SK-N-SH (cell line): Measurements from ENCODE around the gene ABHD13. TPM values are rescaled to one million over a fixed set of nuclear protein-coding genes. Genes with fewer than 3 reads are reported as not detected.

Experiments
- CTCF ChIA-PET: fragments of 300-600, 350-600 bp; formaldehyde crosslinking; extraction: SDS; loops from one replicate; lab custom pipeline; 2021; lab: Yijun Ruan, JAX
- POLR2A ChIA-PET: fragments of 350-600 bp; sonication (Branson Sonifier 250); formaldehyde crosslinking; extraction: SDS; loops from one replicate; lab custom pipeline; 2020; ENCODE audit warnings: antibody characterized with exemption, inconsistent platforms; lab: Yijun Ruan, JAX
- DNase-seq: peaks from one replicate; pipeline ENCODE4 v3.0.0; 2012
- H2AFZ ChIP-seq: fragments of 200-600 bp; sonication (generic); 2 replicates; pipeline ENCODE4 v1.8.1; 2016; ENCODE audit warnings: antibody characterized with exemption, mild to moderate bottlenecking, low read depth
- H3F3A ChIP-seq: fragments of 200-600 bp; sonication (generic); replicated peaks from 2 replicates; pipeline ENCODE3; 2016; ENCODE audit warnings: antibody characterized with exemption, mild to moderate bottlenecking; ENCODE audit not compliant: insufficient read depth
- H3K27ac ChIP-seq, 2 experiments: fragments of 200-500 bp in 1 of 2; fragments of 200-600 bp in 1 of 2; sonication (Bioruptor generic) in 1 of 2; sonication (generic), shearing (Covaris generic) in 1 of 2; 2 replicates each; pipeline versions ENCODE4 v1.5.1 to v1.6.1; 2014 to 2016; ENCODE audit warnings: low read depth in 2 of 2, inconsistent platforms in 1 of 2, low read length in 1 of 2, mild to moderate bottlenecking in 1 of 2, mixed read lengths in 1 of 2
- H3K27me3 ChIP-seq: fragments of 200-600 bp; sonication (generic), shearing (Covaris generic); 2 replicates; pipeline ENCODE4 v1.6.1; 2016; ENCODE audit warnings: mixed run types; ENCODE audit not compliant: insufficient read depth
- H3K36me3 ChIP-seq, 2 experiments: fragments of 200-500 bp in 1 of 2; fragments of 200-600 bp in 1 of 2; sonication (Bioruptor generic) in 1 of 2; sonication (generic) in 1 of 2; replicated peaks in 1 of 2; 2 replicates each; pipeline versions ENCODE3 to v1.5.1; 2014 to 2016; ENCODE audit warnings: low read length in 1 of 2, mild to moderate bottlenecking in 1 of 2; ENCODE audit not compliant: insufficient read depth in 2 of 2, control insufficient read depth in 1 of 2
- H3K4me1 ChIP-seq, 2 experiments: fragments of 200-500 bp in 1 of 2; fragments of 200-600 bp in 1 of 2; sonication (Bioruptor generic) in 1 of 2; sonication (generic), shearing (Covaris generic) in 1 of 2; 2 replicates each; pipeline versions ENCODE4 v1.5.1 to v1.6.1; 2014 to 2016; ENCODE audit warnings: low read depth in 1 of 2, low read length in 1 of 2, mixed run types in 1 of 2; ENCODE audit not compliant: insufficient read depth in 2 of 2, control insufficient read depth in 1 of 2
- H3K4me2 ChIP-seq: fragments of 200-600 bp; sonication (generic), shearing (Covaris generic); 2 replicates; pipeline ENCODE4 v1.6.1; 2017; ENCODE audit warnings: mixed run types
- H3K4me3 ChIP-seq, 2 experiments: fragments of 200-500 bp in 1 of 2; fragments of 200-600 bp in 1 of 2; sonication (Bioruptor generic) in 1 of 2; sonication (generic), shearing (Covaris generic) in 1 of 2; 2 replicates each; pipeline versions ENCODE4 v1.5.1 to v1.8.1; 2014 to 2016; ENCODE audit warnings: low read depth in 2 of 2, inconsistent platforms in 1 of 2, low read length in 1 of 2, mild to moderate bottlenecking in 1 of 2, mixed read lengths in 1 of 2, moderate library complexity in 1 of 2
- H3K79me2 ChIP-seq: fragments of 200-600 bp; sonication (generic); 2 replicates; pipeline ENCODE4 v1.8.1; 2017; ENCODE audit warnings: mild to moderate bottlenecking; ENCODE audit not compliant: insufficient read depth
- H3K9ac ChIP-seq: fragments of 200-600 bp; sonication (generic); 2 replicates; pipeline ENCODE4 v1.6.1; 2017; ENCODE audit warnings: mixed run types
- H3K9me2 ChIP-seq: fragments of 200-600 bp; sonication (generic); 2 replicates; pipeline ENCODE4 v1.6.1; 2017; ENCODE audit warnings: mixed run types
- H3K9me3 ChIP-seq: fragments of 200-600 bp; sonication (generic); 2 replicates; pipeline ENCODE4 v1.6.1; 2017; ENCODE audit warnings: mixed run types, mild to moderate bottlenecking, moderate library complexity
- H4K20me1 ChIP-seq: fragments of 200-600 bp; sonication (generic); 2 replicates; pipeline ENCODE4 v1.6.1; 2017; ENCODE audit warnings: mild to moderate bottlenecking, mixed run types; ENCODE audit not compliant: insufficient read depth
- ELF1 ChIP-seq: IDR thresholded peaks from 2 replicates; pipeline ENCODE4 v1.4.0; 2012
- EP300 ChIP-seq, 2 experiments: IDR thresholded peaks; 2 replicates each; pipeline versions ENCODE4 v1.4.0 to v1.6.1; 2012; ENCODE audit warnings: borderline replicate concordance in 1 of 2, low read depth in 1 of 2, low read length in 1 of 2
- EZH2phosphoT487 ChIP-seq: fragments of 200-600 bp; sonication (generic); IDR thresholded peaks from 2 replicates; pipeline ENCODE4 v1.6.1; 2017; ENCODE audit warnings: low read depth, mixed run types, mild to moderate bottlenecking, antibody characterized with exemption, moderate library complexity, borderline replicate concordance
- FOXJ3 ChIP-seq: sonication (generic); formaldehyde crosslinking; IDR thresholded peaks from 2 replicates; pipeline ENCODE4 v1.5.1; 2020; ENCODE audit warnings: mild to moderate bottlenecking, missing genetic modification reagents
- FOXM1 ChIP-seq: IDR thresholded peaks from 2 replicates; pipeline ENCODE4 v1.4.0; 2012; ENCODE audit warnings: low read depth, mild to moderate bottlenecking
- GATA2 ChIP-seq: sonication (generic); formaldehyde crosslinking; IDR thresholded peaks from 2 replicates; pipeline ENCODE4 v1.5.0; 2020; ENCODE audit warnings: mild to moderate bottlenecking, missing genetic modification reagents
- JUND ChIP-seq: IDR thresholded peaks from 2 replicates; pipeline ENCODE4 v1.4.0; 2012
- MEF2A ChIP-seq: IDR thresholded peaks from 2 replicates; pipeline ENCODE4 v1.4.0; 2012; ENCODE audit warnings: low read depth, borderline replicate concordance
- NFIC ChIP-seq: IDR thresholded peaks from 2 replicates; pipeline ENCODE4 v1.4.0; 2012; ENCODE audit warnings: borderline replicate concordance
- RAD21 ChIP-seq: IDR thresholded peaks from 2 replicates; pipeline ENCODE4 v1.6.1; 2012; ENCODE audit warnings: mild to moderate bottlenecking, low read length
- RCOR1 ChIP-seq: fragments of 150-350 bp; IDR thresholded peaks from 2 replicates; pipeline ENCODE4 v1.6.1; 2017; ENCODE audit warnings: antibody characterized with exemption, low read length
- RFX5 ChIP-seq: IDR thresholded peaks from 2 replicates; pipeline ENCODE4 v1.6.1; 2012; ENCODE audit warnings: mild to moderate bottlenecking, improper control_type of control experiment, low read length
- SIN3A ChIP-seq: IDR thresholded peaks from 2 replicates; pipeline ENCODE4 v1.6.1; 2012; ENCODE audit warnings: low read depth, mild to moderate bottlenecking, low read length, moderate library complexity, borderline replicate concordance
- SMC3 ChIP-seq: IDR thresholded peaks from 2 replicates; pipeline ENCODE4 v1.6.1; 2012; ENCODE audit warnings: low read depth, low read length, improper control_type of control experiment
- TAF1 ChIP-seq: IDR thresholded peaks from 2 replicates; pipeline ENCODE4 v1.6.1; 2012; ENCODE audit warnings: low read depth, mild to moderate bottlenecking, low read length, moderate library complexity, borderline replicate concordance
- YY1 ChIP-seq: IDR thresholded peaks from 2 replicates; pipeline ENCODE4 v1.4.0; 2012; ENCODE audit warnings: low read depth, mild to moderate bottlenecking
- WGBS: methylation state at CpG from one replicate; pipeline ENCODE4 v1.1.6; 2017; ENCODE audit warnings: low lambda C conversion rate; 5-methylcytosine and 5-hydroxymethylcytosine counted together
- polyA plus RNA-seq, 3 experiments: library from polyadenylated mRNA; depleted of rRNA; stranded (reverse); fragments of >200 nt; gene quantifications; 2 replicates each; pipeline ENCODE4 v1.2.3, GENCODE V29; 2012
- TF ChIP-seq, protein P1 (sequence below): fragments of 150-350 bp; IDR thresholded peaks from 2 replicates; pipeline ENCODE4 v1.6.1; 2016; ENCODE audit warnings: mild to moderate bottlenecking, low read depth, low read length
- TF ChIP-seq, protein P2 (sequence below): IDR thresholded peaks from 2 replicates; pipeline ENCODE4; 2012
- TF ChIP-seq, protein P3 (sequence below): IDR thresholded peaks from 2 replicates; pipeline ENCODE4 v1.4.0; 2012; ENCODE audit warnings: low read depth
- TF ChIP-seq, protein P4 (sequence below): fragments of 200-600 bp; sonication (generic); IDR thresholded peaks from 2 replicates; pipeline ENCODE4 v1.6.1; 2017; ENCODE audit warnings: antibody characterized with exemption, mild to moderate bottlenecking, moderate library complexity

ABHD13 gene
- polyA plus RNA-seq, 1 of the 3 experiments (the other 2 are of a cell fraction): 2.9 TPM

DNA sequence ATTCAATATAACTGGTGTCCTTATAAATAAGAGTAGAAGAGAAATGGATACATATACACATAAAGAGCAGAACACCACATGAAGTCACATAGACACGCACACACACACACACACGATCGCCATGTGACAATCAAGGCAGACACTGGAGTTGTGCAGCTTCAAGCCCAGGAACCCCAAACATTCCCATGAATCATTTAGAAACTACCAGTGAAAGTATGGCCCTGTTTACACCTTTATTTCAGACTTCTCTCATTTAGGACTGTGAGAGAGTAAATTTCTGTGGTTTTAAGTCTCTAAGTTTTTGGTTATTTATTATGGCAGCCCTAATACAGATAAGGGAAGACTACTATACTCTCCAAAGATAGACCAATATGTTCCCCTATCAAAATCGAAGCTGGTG is 31.0 kb downstream of the ABHD13 start:
- ChIA-PET CTCF (no interaction called here), POLR2A (no interaction called here)
- H3K9me3 ChIP-seq: 0 out of 2 replicates have a peak, but pooled peaks cover 3% of the 10 kb centered on the region
- no peak for DNase-seq
- H4K20me1 ChIP-seq: no peaks in the 10 kb centered on the region
- no peak overlapping the region for H3K9ac ChIP-seq
- no peaks in the 10 kb centered on the region for H3K79me2 ChIP-seq
- no peaks in the 10 kb centered on the region for H3K4me1 ChIP-seq
- H2AFZ ChIP-seq: no peak overlapping the region
- H3K27me3 ChIP-seq: no peaks in the 10 kb centered on the region
- no peaks in the 10 kb centered on the region for H3F3A ChIP-seq
- no peak overlapping the region for H3K4me3 ChIP-seq
- WGBS: 68% methylated on average over 4 of the region's 4 CpGs
- TF ChIP-seq, protein P1, sequence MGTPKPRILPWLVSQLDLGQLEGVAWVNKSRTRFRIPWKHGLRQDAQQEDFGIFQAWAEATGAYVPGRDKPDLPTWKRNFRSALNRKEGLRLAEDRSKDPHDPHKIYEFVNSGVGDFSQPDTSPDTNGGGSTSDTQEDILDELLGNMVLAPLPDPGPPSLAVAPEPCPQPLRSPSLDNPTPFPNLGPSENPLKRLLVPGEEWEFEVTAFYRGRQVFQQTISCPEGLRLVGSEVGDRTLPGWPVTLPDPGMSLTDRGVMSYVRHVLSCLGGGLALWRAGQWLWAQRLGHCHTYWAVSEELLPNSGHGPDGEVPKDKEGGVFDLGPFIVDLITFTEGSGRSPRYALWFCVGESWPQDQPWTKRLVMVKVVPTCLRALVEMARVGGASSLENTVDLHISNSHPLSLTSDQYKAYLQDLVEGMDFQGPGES: no peak
- TF ChIP-seq EZH2phosphoT487: no peak
- no peak for TF ChIP-seq RCOR1
- TF ChIP-seq, protein P2, sequence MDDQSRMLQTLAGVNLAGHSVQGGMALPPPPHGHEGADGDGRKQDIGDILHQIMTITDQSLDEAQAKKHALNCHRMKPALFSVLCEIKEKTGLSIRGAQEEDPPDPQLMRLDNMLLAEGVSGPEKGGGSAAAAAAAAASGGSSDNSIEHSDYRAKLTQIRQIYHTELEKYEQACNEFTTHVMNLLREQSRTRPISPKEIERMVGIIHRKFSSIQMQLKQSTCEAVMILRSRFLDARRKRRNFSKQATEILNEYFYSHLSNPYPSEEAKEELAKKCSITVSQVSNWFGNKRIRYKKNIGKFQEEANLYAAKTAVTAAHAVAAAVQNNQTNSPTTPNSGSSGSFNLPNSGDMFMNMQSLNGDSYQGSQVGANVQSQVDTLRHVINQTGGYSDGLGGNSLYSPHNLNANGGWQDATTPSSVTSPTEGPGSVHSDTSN: no peak
- TF ChIP-seq NFIC: no peak
- no peak for TF ChIP-seq FOXM1
- no peak for TF ChIP-seq RFX5
- TF ChIP-seq TAF1: no peak
- no peak for TF ChIP-seq SMC3
- no peak for TF ChIP-seq GATA2 (CRISPR knock-in tag)
- no peak for TF ChIP-seq YY1
- no peak for TF ChIP-seq MEF2A
- TF ChIP-seq FOXJ3: no peak
- no peak for TF ChIP-seq RAD21
- TF ChIP-seq JUND: no peak
- TF ChIP-seq EP300 (IDR thresholded peaks at IDR 0.05; ENCODE audit: borderline replicate concordance in 1 of 2, low read depth in 1 of 2, low read length in 1 of 2): no peak
- no peak for TF ChIP-seq ELF1
- H3K9me2 ChIP-seq: no peaks in the 10 kb centered on the region; the same call in 1 of the 2 replicates
- H3K36me3 ChIP-seq: peaks cover 0 to under 1% of the 10 kb centered on the region in 2 experiments
- H3K4me2 ChIP-seq: no peak overlapping the region
- no peak overlapping the region for H3K27ac ChIP-seq

DNA sequence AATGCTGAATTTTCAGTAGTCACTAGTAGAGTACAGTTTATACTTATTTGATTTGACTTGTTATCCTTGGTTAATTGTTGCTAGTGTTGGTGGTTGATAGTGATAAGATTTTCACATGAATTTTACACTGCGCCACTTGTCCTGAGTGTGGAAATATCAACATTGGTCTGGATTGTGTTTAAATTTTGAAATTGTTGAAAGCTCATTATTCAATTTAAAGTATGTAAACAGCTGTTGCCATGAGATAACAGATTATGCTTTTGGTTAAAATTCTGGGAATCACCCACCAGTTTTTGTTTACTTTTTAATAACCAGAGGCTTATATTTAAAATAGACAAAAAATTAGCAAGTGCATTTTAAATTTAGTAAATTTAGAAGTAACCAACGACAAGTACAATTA is 39.1 kb downstream of the ABHD13 start:
- Histone ChIP-seq H3F3A (no peaks in the 10 kb centered on the region), H3K9me3 (0 out of 2 replicates have a peak, but pooled peaks cover 5% of the 10 kb centered on the region), H3K4me3 (no peak overlapping the region), H3K36me3 (no peaks in the 10 kb centered on the region), H3K4me2 (no peak overlapping the region), H4K20me1 (no peaks in the 10 kb centered on the region), H3K79me2 (no peaks in the 10 kb centered on the region), H3K4me1 (no peaks in the 10 kb centered on the region), H2AFZ (no peak overlapping the region), H3K9me2 (peaks cover 4% of the 10 kb centered on the region; the same call in 1 of the 2 replicates), H3K27me3 (no peaks in the 10 kb centered on the region), H3K9ac (no peak overlapping the region), H3K27ac (no peak overlapping the region)
- DNase-seq: no peak
- WGBS: 76% methylated on average over 2 of the region's 2 CpGs
- TF ChIP-seq RFX5 (no peak), SIN3A (no peak), SMC3 (no peak)
- TF ChIP-seq, protein P3, sequence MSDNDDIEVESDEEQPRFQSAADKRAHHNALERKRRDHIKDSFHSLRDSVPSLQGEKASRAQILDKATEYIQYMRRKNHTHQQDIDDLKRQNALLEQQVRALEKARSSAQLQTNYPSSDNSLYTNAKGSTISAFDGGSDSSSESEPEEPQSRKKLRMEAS: no peak
- TF ChIP-seq, protein P4, sequence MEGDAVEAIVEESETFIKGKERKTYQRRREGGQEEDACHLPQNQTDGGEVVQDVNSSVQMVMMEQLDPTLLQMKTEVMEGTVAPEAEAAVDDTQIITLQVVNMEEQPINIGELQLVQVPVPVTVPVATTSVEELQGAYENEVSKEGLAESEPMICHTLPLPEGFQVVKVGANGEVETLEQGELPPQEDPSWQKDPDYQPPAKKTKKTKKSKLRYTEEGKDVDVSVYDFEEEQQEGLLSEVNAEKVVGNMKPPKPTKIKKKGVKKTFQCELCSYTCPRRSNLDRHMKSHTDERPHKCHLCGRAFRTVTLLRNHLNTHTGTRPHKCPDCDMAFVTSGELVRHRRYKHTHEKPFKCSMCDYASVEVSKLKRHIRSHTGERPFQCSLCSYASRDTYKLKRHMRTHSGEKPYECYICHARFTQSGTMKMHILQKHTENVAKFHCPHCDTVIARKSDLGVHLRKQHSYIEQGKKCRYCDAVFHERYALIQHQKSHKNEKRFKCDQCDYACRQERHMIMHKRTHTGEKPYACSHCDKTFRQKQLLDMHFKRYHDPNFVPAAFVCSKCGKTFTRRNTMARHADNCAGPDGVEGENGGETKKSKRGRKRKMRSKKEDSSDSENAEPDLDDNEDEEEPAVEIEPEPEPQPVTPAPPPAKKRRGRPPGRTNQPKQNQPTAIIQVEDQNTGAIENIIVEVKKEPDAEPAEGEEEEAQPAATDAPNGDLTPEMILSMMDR: no peak
- ChIA-PET POLR2A (no interaction called here), CTCF (no interaction called here)
